Measurements from ENCODE around the gene TMEM126B. TPM values are rescaled to one million over a fixed set of nuclear protein-coding genes. Genes with fewer than 3 reads are reported as not detected.
"Not testable (repeated sequence)": the region's sequence is repeated elsewhere in the genome, so short reads cannot be mapped to it uniquely, and the experiment has no call there.

TMEM126B gene
- total and polyA plus RNA-seq, 5 donors: 46.7 to 106 (median 57.4) TPM

DNA sequence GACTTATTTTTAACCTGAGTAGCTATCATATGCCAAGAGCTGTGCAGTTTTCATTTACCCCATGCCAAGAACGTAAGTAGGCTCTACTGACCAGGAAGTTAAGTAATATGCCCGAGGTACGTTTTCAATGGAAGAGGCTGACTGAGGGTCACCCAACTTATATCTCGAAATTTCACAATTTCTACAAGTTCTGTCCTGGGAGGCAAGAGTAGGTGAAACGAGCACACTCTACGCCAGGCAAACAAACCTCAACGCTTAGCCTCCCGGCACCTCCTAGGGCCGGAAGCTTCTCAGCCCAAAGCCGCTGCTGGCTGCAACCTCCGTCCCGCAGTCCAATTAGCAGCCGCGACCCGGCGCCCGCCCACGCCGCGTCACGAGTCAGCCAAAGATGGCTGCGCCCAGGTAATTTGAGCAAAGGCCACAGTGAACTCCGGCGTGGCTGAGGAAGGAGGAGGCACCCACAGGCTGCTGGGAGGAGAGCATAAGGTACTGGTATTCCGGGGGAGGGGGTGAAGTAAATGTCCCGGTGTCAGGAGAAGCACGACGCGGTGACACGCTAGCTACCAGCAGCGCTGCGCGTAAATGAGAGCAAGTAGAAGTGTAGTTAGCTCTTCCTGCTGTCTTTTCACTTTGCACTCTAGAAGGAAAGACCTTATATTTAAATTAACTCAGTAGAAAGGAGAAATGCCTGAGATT, 19.4 kb downstream of the TMEM126B start, which contains the start of gene TMEM126A:
Gene TMEM126A, plus strand, starts transcription at position 364 of the 696 bp plus-strand sequence. CDS start 2,289 bp downstream, outside the sequence.
- Histone ChIP-seq H3K4me3 (ENCODE audit: low read length) (peak within 1 kb of the TSS; percentile 93), H3K9me3 (ENCODE audit: control insufficient read depth, low read length) (no peaks in the 10 kb centered on the region), H3K4me1 (ENCODE audit: control insufficient read depth, insufficient read depth, low read length) (peaks cover 1% of the 10 kb centered on the region), H3K27me3 (ENCODE audit: control insufficient read depth, insufficient read depth) (no peaks in the 10 kb centered on the region), H3K27ac (ENCODE audit: low read length) (peak within 1 kb of the TSS; percentile 92)
- WGBS: under 1% methylated on average over 33 of the region's 33 CpGs
- ATAC-seq (peak; percentile 99), DNase-seq (peak; percentile 90 to 96 (median 95))
- intact Hi-C loops (cut with DNase I): no loop called here

- Histone ChIP-seq H3K27ac (ENCODE audit: low read length) (no peak overlapping the region), H3K27me3 (ENCODE audit: control insufficient read depth, insufficient read depth) (no peaks in the 10 kb centered on the region), H3K4me3 (ENCODE audit: low read length) (no peak overlapping the region), H3K4me1 (ENCODE audit: control insufficient read depth, insufficient read depth, low read length) (peaks cover 1% of the 10 kb centered on the region), H3K9me3 (ENCODE audit: control insufficient read depth, low read length) (no peaks in the 10 kb centered on the region)
- DNase-seq: no peak
- 68% methylated on average over 1 of the region's 1 CpG for WGBS
- intact Hi-C loops (cut with DNase I): no loop called here
- no peak for ATAC-seq
Observed at GRCh38 chr11:85651118-85651517, 22.7 kb downstream of the TMEM126B start.

DNA sequence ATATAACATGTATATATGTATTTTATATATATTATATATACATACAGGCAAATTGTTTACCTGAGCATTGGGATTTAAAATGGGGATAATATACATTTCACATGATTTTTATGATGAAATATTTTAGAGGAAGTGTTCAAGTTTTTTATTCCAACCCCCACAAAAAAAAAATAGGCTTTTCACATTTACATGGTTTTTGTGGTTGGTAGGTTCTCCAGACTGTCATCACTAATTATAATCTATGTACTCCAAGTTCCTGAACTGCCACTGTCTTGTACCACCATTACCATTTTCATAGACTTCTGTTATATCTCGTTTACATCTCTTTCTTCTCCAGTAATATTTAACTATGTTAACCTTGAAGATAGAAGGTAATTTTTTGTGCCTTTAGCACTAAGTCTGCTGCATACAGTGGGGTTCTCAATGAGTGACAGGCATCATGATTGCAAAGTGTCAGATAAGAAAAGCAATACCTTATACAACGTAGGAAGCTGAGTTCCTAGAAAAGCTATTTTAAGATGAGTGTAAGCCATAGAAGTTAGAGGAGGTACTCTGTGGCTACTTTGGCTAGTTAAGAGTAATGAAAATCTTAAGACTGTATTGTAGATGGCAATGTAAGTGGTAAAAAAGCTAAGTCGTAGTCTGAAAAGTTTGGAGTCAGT, 24.5 kb downstream of the TMEM126B start:
- H3K9me3 ChIP-seq (ENCODE audit: control insufficient read depth, low read length): no peaks in the 10 kb centered on the region
- 61% methylated on average over 3 of the region's 3 CpGs for WGBS
- no peak for DNase-seq
- no peak overlapping the region for H3K4me3 ChIP-seq (ENCODE audit: low read length)
- H3K27me3 ChIP-seq (ENCODE audit: control insufficient read depth, insufficient read depth): no peaks in the 10 kb centered on the region
- intact Hi-C loops (cut with DNase I): no loop called here
- H3K27ac ChIP-seq (ENCODE audit: low read length): no peak overlapping the region
- H3K4me1 ChIP-seq (ENCODE audit: control insufficient read depth, insufficient read depth, low read length): no peaks in the 10 kb centered on the region
- ATAC-seq: no peak

- H3K27me3 ChIP-seq (ENCODE audit: control insufficient read depth, insufficient read depth); H3K27ac ChIP-seq (ENCODE audit: low read length); ATAC-seq; intact Hi-C loops (cut with DNase I); H3K4me1 ChIP-seq (ENCODE audit: control insufficient read depth, insufficient read depth, low read length); H3K9me3 ChIP-seq (ENCODE audit: control insufficient read depth, low read length); DNase-seq; H3K4me3 ChIP-seq (ENCODE audit: low read length): not testable (repeated sequence)
- WGBS: 97% methylated on average over 4 of the region's 4 CpGs
Observed at GRCh38 chr11:85654343-85654742, 25.9 kb downstream of the TMEM126B start.

DNA sequence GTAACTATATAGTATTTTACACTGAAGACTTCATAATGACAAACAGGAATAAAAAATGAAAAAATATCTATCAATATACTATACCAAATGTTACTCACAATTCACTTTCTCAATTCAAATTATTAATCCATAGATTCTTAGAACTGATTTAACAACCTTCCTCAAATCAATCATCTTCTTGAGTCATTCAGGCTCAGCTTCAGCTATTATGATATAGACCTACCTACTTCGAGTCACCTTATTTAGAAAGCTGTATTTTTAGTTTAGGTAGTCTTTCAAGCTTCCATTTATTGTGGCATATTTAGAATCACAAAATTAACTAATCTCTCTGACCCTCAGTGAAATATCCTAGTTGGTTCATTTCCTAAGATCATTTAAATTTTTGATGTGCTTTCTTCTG, 28.4 kb downstream of the TMEM126B start:
- DNase-seq (no peak), ATAC-seq (no peak)
- no peaks in the 10 kb centered on the region for H3K27me3 ChIP-seq (ENCODE audit: control insufficient read depth, insufficient read depth)
- 87% methylated on average over 1 of the region's 1 CpG for WGBS
- no peak overlapping the region for H3K27ac ChIP-seq (ENCODE audit: low read length)
- intact Hi-C loops (cut with DNase I): no loop called here
- H3K4me1 ChIP-seq (ENCODE audit: control insufficient read depth, insufficient read depth, low read length): no peaks in the 10 kb centered on the region
- H3K4me3 ChIP-seq (ENCODE audit: low read length): no peak overlapping the region
- no peaks in the 10 kb centered on the region for H3K9me3 ChIP-seq (ENCODE audit: control insufficient read depth, low read length)

- Histone ChIP-seq H3K27ac (ENCODE audit: low read length) (no peak overlapping the region), H3K27me3 (ENCODE audit: control insufficient read depth, insufficient read depth) (no peaks in the 10 kb centered on the region), H3K9me3 (ENCODE audit: control insufficient read depth, low read length) (no peaks in the 10 kb centered on the region), H3K4me3 (ENCODE audit: low read length) (no peak overlapping the region), H3K4me1 (ENCODE audit: control insufficient read depth, insufficient read depth, low read length) (no peaks in the 10 kb centered on the region)
- intact Hi-C loops (cut with DNase I): no loop called here
- WGBS: 22% methylated on average over 1 of the region's 1 CpG
- ATAC-seq (no peak), DNase-seq (no peak)
Observed at GRCh38 chr11:85658180-85658579, 29.8 kb downstream of the TMEM126B start.

DNA sequence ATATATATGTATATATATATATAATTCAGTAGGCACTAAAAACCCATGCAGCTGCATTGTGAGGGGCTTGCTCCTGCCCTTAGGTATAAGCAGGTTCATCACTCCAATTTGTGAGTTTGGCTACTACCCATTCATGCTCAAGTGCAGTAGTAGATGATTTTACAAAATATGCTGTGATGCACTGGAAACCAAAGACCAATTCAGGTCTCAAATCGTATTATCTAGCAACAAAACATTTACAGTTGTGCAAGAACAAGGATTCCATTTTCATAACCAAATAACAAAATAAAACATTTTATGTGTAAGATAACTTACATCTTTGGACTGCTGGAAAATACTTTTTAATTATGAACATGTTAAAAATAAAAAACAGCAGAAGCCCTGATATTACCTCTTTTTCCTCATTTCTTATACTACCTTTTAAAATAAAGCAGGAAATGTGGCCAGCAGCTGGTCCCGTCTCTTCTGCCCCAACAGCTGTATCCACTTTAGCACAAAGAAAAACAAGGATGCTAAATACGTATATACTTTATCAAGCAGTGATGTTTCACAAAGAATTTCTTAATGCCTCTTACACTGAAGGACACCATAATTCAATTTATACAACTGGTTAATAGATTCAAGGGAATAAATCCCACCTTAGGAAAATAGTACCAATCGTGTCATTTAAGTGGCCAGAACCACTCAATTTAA, 33.7 kb downstream of the TMEM126B start:
- DNase-seq: no peak
- Histone ChIP-seq H3K4me1 (ENCODE audit: control insufficient read depth, insufficient read depth, low read length) (no peaks in the 10 kb centered on the region), H3K4me3 (ENCODE audit: low read length) (peak overlapping the region; percentile 84), H3K27ac (ENCODE audit: low read length) (no peak overlapping the region), H3K9me3 (ENCODE audit: control insufficient read depth, low read length) (no peaks in the 10 kb centered on the region), H3K27me3 (ENCODE audit: control insufficient read depth, insufficient read depth) (no peaks in the 10 kb centered on the region)
- intact Hi-C loops (cut with DNase I): loop anchor here in 1 of 4 donors (5.0 kb wide), 1 partner anchor 35 kb away; the partner anchor contains the start of genes DLG2 and TMEM126B
- 6% methylated on average over 4 of the region's 4 CpGs for WGBS
- no peak for ATAC-seq

DNA sequence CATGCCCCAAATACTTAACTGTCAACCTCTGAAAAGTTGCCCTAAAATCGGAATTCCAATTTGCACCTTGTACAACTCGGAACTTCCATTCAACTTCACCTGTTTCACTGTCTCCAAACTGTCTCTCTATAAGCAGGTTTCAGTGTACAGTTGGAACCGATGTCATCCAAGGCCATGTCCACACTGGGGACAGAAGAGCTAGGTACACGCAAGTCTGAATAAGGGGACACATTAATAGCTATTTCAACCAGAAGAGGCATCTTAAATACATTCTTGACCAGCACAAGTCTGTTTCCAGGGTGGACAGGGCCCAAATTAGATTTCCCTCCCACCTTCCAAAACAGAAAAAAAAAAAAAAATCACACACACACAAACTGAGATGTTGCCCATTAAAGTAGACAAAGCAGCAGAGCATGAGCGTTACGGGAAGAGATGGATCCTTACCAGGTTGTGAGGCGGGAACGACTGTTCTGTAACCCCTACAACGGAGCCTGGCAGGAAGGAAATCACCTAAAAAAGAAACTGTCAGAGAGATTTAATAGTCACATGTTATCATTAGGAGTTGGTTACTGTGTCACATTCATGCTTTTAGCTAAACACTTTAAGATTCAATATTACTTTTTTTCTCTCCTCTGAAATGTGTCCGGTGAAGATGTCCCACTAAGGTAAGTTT, 34.8 kb downstream of the TMEM126B start:
- WGBS: 3% methylated on average over 10 of the region's 10 CpGs
- ATAC-seq (no peak), DNase-seq (no peak)
- Histone ChIP-seq H3K27me3 (ENCODE audit: control insufficient read depth, insufficient read depth) (no peaks in the 10 kb centered on the region), H3K4me1 (ENCODE audit: control insufficient read depth, insufficient read depth, low read length) (no peaks in the 10 kb centered on the region), H3K27ac (ENCODE audit: low read length) (no peak overlapping the region), H3K9me3 (ENCODE audit: control insufficient read depth, low read length) (no peaks in the 10 kb centered on the region), H3K4me3 (ENCODE audit: low read length) (peak overlapping the region; percentile 84)
- intact Hi-C loops (cut with DNase I): loop anchor here in 1 of 4 donors (5.0 kb wide), 1 partner anchor 36 kb away; the partner anchor contains the start of genes DLG2 and TMEM126B

DNA sequence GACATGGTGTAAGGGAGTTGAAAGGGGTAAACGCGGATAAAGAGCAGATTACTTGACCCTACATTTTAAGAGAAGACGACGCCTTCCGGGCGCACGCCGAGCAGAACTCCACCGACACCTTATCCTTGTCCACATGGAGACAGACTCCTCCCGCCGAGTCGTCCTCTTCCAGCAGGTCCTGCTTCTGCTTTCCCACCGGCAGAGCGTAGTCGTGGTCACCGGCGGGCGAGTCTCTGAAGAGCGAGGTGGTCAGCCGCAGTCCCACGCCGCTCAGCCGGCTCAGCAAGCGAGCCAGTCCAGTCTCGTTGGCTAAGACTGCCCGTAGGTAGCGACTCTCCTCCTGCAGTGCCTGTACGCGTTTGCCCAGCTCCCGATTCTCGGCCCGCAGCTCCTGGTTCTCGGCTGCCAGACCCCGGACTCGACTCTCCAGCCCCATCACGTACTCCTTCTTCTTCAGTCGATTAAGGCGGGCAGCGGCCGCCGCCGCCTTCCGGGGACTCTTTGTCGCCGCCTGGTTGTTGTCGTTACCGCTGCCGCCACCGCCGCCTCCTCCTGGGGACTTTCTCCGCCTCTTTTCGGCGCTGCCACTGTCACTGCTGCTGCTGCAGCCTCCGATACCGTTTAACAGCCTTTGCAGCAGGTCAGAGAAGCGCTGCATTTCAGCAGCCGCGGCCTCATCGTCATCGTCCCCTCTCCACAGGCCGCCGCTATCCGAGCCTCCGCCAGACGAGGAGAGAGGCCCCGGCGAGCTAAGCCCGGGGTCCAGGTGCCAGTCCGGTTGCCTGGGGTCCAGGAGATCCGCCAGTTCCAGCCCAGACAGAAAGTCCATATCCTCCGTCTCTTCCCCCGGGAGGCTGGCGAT, 35.6 kb downstream of the TMEM126B start:
- H3K4me3 ChIP-seq (ENCODE audit: low read length): peak overlapping the region; percentile 84
- under 1% methylated on average over 73 of the region's 73 CpGs for WGBS
- peak overlapping the region; percentile 99 for H3K27ac ChIP-seq (ENCODE audit: low read length)
- no peaks in the 10 kb centered on the region for H3K4me1 ChIP-seq (ENCODE audit: control insufficient read depth, insufficient read depth, low read length)
- intact Hi-C loops (cut with DNase I): loop anchor here in 2 of 4 donors (2.0 to 5.0 kb wide), 2 partner anchors 35 to 37 kb away; partner anchors contain the start of genes TMEM126B (in 2 of the 2) and DLG2 (in 1 of the 2)
- peak; percentile 81 to 83 for ATAC-seq
- H3K9me3 ChIP-seq (ENCODE audit: control insufficient read depth, low read length): no peaks in the 10 kb centered on the region
- peak; percentile 82 to 93 (median 92) for DNase-seq
- no peaks in the 10 kb centered on the region for H3K27me3 ChIP-seq (ENCODE audit: control insufficient read depth, insufficient read depth)

Data from right cardiac atrium (tissue), 5 donors.